GM18517 (cell line): ENCODE data around the gene CHGA.

Experiments used
- ATAC-seq: cut with Tn5 transposase; IDR thresholded peaks from one replicate; pipeline ENCODE4 v1.9.1; 2021; ENCODE audit warnings: mild to moderate bottlenecking, moderate library complexity; ENCODE audit not compliant: unreplicated experiment

CHGA gene

DNA sequence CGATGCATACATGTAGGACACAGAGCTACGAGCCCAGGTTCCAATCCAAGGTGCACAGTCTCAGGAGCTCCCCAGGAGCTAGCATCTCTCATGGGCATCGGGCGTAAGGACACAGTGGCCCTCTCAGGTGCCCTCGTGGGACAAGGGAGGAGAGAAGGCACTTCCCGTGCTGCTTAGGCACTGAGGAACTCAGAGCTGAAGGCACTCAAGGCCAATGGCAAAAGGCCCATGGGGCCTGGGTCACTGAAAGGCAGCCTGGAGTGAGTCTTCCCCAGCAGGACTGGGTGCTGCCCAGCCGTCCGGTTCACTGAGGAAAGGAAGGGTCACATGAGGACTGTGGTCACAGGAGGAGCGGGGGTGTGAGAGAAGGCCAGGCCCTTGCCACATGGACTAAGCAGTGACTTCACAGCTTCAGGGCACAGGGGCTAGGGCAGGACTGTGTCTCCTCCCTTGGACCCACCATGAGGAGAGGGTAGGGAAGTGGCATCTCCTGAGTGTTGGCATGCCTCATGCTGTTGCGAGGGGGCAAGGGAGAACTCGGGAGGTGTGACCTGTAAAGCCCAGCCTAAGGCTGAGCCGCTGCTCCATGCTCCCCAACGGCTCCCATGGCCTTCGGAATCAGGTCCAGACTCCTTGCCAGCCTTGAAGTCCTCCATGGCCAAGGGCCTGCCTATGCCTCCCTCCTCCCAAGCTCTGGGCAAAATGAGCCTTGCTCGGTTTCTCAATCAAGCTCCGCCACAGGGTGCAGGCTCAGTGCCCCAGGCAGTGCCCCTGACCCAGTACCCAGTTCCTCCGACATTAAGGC lies 51.8 kb downstream of the CHGA start:
- no peak for ATAC-seq

DNA sequence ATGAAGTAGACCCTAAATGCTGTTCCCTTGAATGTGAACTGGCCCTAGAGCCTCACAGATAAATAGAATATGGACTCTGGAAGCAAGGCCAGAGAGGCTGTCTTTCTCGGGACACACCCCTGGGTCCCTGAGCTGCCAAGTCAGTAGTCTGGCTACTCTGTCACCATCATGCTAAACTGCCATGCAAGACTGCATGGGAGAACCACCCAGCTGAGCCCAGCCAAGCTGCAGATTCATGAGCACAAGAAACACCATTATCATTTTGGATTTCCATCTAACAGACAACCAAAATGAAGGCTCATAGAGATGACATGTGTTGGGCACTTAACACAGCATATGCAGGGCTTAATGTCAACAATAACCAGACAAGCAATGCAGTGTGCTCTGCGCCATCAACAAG lies 53.3 kb downstream of the CHGA start:
- no peak for ATAC-seq

DNA sequence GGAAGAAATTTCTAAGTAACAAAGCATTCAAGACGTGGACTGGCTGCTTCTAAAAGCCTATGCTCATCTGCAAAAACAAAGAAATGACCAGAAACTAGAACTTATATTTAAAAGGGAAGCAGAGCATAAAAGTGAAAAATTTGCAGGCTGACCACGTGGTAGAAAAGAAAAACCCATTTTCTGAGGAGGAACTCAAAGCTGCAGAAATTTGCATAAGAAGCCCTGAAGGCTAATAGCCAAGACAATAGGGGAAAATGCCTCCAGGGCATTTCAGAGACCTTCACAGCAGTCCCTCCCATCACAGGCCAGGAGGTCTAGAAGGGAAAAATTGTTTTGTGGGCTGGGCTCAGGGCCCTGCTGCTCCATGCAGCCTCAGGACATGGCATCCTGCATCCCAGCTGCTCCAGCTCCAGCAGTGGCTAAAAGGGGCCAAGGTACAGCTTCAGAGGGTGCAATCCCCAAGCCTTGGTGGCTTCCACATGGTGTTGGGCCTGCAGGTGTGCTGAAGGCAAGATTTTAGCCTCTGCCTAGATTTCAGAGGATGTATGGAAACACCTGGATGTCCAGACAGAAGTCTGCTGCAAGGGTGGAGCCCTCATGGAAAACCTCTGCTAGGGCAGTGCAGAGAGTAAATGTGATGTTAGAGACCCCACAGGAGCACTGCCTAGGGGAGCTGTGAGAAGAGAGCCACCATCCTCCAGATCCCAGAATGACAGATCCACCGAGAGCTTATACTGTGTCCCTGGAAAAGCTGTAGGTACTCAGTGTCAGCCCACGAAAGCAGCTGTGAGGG lies 55.5 kb downstream of the CHGA start:
- no peak for ATAC-seq

DNA sequence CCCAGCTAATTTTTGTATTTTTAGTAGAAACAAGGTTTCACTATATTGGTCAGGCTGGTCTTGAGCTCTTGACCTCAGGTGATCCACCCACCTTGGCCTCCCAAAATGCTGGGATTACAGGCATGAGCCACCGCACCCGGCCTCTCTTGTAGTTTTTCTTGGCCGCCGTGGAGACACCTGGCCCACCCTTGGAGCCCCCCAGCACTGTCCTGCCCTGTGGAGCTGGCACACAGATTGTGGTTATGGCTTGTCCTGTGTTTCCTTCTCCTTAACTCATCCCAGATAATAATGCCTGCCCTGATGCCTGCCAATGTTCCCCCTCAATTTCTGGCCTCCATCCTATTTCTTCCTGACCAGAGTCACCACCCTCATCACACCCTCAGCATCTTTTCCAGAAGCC lies 57.9 kb downstream of the CHGA start:
- ATAC-seq, result no peak

DNA sequence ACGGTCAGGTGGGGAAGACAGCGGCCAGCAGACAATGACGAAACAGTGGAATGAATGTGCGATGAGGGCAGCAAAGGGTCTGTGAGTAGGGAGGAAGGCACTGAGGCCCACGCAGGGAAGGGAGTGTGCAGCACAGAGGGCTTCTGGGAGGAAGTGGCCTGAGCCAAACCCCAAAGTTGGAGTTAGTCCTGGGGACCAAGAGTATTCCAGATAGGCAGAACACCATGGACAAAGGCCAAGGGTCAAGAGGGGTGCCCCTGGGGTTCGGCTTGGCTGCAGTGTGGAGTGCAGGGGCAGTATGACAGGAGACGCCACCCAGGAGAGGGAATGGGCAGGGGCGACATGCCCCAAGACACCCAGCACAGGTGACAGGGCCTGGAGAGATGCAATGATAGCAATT lies 58.8 kb downstream of the CHGA start:
- ATAC-seq, result no peak

DNA sequence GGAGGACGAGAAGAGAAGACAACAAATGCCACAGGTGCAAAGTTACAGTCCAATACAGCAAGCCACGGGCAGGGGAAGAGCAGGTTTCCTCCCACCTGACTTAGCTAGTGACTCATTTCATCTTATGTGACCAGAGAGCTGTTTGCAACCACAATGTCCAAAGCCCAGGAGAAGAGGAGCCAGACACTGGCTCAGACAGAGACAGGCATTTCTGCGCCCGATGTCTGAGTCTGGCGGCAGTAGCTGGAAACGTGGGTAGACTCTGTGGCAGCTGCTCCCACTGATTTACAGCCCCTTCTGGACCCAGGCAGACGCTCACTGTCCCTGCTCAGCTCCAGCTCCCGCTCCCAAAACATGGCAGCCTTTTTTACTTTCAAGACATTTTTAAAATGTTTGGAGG lies 60.0 kb downstream of the CHGA start:
- no peak for ATAC-seq

DNA sequence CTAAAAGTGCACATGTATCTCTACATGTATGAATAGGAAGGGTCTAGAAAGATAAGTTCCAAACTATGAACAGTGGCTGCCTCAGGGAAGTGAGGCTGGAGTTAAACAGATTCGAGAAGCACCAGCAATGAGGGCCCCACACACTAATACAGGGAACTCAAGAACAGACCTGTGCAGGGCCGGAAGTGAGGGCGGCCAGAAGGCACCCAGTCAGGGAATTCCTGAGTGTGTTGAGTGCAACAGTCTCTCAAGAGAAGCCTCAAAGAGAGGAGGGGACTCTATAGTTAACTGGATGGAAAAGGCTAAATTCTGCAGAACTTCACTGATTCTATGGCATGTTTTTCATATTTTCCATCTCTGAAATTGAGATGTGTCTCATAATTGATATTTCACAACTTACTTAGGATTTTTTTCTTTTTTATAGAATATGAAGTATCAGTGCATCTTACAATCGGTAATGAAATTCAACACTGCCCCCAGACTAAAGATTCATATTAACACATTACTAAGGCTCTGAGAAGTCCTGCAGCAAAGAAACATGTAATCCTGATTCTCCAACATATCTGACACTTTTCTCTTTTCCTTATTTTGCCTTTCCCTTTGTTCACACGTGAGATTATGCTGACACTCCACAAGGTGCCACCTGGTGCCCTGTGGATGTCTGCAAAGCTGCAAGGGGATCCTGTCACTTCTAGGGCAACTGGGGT lies 61.3 kb downstream of the CHGA start:
- ATAC-seq, result no peak
